GM04503 (cell line): ENCODE measurements around the gene KRTAP10-6.
"Not testable (repeated sequence)": the region's sequence is repeated elsewhere in the genome, so short reads cannot be mapped to it uniquely, and the experiment has no call there.

Experiments
- DNase-seq: peaks from one replicate; pipeline ENCODE4 v3.0.0-alpha.2; 2012; ENCODE audit warnings: low read depth

The KRTAP10-6 gene

DNA sequence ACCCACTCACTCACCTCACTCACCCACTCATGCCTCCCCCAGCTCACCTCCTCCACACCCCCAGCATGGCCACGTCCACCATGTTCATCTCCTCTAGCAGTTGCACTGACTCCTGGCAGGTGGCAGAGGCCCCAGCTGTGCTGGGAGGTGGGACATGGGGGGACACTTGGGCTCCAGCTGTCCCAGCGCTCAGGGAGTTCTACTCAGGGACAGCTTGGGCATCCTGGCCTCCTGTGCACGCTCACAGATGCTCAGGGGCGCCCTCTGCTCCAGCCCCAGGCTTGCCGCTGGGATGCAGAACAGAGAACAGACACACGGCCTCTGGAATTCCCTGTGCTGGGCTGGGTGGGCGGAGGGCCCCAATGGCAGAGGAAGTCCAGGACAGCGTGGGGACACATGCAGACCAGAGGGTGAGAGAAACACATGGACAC, 24.8 kb upstream of the KRTAP10-6 start:
- no peak for DNase-seq

DNA sequence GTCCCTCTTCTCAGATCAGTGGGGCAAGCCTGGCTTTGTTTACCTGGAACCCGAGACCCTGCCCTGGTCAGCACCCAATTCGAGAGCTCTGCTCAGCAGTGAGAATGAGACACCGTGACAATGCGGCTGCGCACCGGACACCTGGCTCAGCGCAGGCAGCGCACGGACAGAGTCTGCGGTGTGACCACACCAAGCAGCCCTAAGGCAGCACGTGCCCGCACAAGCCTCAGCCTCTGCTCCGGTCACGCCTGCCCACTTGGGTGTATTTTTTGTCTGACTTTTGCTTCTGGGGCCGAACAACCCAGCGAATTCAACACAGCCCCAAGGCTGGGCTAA, 24.3 kb upstream of the KRTAP10-6 start:
- DNase-seq = no peak

DNA sequence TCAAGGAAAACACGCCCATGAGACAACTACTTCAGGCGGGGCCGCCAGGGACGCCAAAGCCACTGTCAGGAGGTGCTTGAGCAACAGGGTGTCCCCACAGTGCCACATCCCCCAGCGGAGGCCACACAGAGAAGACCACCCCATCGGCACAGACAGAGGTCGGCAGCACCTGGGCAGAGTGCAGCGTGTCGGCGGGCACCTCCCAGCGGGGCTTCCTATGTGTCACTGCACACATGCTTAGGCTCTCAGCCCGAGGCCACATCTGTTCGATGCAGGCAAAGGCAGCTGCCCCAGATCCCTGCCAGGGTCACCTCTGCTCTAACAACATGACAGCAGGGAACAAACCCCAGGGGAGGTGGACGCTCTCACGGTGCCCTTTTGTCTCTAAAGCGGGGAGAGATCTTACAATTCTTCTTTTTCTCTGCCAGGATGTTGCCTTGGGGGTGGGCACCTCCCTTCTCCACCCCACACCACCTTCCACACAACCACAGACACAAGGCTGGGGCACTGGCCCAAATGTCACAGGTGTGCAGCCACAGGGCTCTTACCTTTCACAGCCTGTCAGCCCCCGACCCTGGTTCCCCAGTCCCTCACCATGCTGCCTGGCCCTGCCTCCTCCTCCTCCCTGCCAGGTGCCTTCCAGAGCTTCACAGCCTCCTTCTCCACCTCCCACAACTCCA, 23.7 kb upstream of the KRTAP10-6 start:
- no peak for DNase-seq

DNA sequence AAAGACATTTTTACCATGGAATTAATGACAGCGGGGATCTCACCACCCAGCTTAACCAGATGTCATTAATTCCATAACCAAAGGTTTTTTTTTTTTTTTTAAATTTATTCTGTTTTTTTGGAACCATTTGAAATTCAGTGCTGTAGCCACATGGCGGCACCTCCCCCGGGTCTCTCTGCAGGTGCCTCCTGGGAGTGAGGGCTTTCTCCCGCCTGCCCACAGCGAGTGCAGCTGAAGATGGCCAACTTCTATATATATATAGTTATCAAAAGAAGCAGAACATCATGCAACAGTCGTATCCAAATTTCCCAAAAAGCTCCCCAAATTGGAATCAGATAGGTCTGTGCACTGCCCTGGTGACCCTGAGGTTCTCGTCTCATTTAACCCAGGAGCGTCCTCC, 23.2 kb upstream of the KRTAP10-6 start:
- DNase-seq = no peak

DNA sequence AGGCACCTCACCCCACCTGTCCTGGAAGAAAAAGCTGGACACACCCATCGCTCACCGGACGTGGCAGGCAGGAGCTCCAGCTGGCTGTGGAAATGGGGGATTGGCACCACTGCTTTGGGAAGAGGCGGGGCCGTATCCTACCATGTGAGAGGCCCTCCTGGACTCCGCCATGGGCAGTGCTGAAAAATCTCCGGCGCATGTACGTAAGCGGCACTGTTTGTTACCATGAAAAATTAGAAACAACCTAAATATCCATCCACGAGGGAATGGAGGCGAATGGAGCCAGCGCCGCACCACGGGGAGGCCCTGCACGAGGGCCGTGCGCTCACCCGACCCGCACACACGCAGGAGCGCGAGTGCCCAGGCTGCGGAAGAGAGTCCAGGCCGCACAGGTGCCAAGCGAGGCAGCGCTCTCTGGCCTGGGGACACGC, 22.7 kb upstream of the KRTAP10-6 start:
- no peak for DNase-seq

DNA sequence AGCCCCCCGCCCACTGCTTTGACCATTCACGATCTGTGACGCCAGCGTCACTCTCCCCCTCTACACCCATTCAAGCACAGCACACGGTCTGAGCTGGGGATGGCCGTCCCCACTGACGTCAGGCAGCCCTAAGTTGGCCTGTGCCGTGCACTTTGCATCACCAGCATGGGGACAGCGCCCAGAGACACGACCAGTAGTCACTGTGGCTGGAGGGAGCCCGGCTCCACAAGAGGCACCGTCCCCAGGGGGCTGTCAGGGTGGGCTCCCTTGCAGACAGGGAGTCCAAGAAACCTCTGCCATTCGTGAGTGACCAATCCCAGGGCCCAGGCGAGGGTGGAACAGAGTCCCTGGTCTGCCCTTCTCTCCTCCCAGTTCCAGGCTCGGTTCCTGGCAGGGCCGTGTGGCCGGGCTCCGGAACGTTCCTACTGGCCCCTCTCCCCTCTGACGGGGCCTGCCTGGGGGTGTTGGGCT, 21.9 kb upstream of the KRTAP10-6 start:
- no peak for DNase-seq

DNA sequence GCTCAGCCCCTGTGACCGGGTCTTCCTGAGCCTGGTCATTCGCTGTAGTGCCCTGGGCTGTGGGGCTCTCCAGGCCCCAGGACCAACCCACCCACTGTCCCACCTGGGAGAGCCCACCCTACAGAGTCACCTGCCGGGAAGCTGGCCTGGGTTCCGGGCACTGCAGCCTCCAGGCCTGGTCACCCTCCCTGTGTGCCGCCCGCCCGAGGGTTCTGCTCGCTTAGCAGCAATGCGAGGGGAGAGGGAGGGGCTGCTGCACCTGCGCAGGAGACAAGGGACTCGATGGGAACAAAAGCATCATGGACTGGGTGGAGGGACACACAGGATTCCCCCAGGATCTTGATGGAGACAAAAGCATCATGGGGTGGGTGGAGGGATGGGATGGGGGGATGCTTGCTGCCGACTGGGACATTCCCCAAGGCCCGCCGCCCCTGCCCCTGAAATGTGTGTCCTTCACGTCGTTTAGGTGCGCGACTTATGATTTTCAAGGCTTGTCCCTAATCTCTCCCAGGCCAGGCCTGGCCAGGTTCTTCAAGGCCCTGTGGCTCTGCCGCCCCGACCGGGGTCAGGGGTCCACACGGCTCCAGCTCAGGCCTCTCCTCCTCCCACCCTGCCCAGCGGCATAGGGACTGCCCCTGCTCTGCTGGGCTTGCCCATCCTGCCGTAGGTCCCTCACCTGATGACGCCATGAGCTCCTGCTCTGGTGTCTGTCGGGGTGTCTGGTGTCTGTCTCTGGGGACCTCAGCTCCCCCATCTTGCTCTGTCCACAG, 21.3 kb upstream of the KRTAP10-6 start:
- no peak for DNase-seq

DNA sequence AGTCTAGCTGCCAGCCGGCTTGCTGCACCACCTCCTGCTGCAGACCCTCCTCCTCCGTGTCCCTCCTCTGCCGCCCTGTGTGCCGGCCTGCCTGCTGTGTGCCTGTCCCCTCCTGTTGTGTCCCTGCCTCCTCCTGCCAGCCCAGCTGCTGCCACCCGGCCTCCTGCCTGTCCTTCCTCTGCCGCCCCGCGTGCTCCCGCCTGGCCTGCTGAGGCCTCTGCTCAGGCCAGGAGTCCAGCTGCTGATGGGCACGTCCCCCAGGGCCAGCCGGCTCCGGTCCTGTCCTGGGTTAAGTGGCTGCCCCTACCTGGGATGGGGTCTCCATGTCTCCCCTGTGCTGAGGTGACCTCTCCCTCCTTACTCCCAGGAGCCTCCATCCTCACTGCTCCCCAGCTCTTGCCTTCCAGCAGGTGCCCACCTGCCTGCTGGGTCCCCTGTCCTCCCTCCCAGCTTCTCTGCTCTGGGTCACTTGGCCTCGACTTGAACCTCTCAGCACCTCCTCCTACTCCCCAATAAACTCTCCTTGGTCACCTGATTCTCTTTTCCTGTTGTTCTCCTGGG, 20.4 kb upstream of the KRTAP10-6 start:
- DNase-seq = no peak

DNA sequence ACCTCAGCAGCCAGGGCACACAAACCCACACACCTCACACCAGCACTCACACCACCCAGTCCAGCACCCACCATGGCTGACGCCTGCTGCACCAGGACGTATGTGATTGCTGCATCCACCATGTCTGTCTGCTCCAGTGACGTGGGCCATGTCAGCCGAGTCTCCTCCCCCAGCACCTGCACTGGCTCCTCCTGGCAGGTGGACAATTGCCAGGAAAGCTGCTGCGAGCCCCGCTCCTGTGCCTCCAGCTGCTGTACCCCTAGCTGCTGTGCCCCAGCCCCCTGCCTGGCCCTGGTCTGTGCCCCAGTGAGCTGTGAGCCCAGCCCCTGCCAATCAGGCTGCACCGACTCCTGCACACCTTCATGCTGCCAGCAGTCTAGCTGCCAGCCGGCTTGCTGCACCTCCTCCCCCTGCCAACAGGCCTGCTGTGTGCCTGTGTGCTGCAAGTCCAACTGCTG, 19.8 kb upstream of the KRTAP10-6 start, which contains the start of gene KRTAP10-8:
KRTAP10-8 (plus strand) TSS at position 51 of the 458 bp plus-strand sequence; CDS start at position 73, 22 bp downstream.
- DNase-seq = no peak

DNA sequence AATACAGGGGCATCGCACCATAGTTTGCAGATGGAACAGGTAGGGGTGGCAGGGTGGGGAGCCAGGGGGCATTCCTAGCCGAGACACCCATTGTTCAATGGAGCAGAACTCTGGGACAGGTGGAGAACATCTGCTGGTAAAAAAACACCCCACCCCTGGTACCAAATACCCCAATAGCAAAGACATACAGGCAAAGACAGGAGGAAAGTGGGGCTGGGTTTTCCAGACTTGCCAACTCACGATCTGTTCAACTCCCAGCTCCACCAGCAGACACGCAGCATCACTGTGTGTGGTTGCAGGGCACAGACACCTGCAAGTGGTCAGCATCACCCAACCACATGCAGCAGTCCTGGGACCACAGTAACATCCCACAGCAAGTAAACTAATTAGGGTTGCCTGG, 19.2 kb upstream of the KRTAP10-6 start:
- no peak for DNase-seq

DNA sequence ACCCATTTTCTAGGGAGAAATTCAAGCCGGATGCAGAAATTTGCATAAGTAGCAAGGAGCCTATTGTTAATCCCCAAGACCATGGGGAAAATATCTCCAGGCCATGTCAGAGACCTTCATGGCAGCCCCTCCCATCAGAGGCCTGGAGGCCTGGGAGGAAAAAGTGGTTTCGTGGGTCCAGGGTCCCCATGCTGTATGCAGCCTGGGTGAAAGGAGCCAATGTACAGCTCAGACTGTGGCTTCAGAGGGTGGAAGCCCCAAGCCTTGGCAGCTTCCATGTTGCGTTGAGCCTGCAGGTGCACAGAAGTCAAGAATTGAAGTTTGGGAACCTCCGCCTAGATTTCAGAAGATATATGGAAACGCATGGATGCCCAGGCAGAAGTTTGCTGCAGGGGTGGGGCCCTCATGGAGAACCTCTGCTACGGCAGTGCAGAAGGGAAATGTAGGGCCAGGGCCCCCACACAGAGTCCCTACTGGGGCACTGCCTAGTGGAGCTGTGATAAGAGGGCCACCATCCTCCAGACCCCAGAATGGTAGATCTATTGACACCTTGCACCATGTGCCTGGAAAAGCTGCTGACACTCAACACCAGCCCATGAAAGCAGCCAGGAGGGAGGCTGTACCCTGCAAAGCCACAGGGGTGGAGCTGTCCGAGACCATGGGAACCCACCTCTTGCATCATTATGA, 18.0 kb upstream of the KRTAP10-6 start:
- DNase-seq = not testable (repeated sequence)

DNA sequence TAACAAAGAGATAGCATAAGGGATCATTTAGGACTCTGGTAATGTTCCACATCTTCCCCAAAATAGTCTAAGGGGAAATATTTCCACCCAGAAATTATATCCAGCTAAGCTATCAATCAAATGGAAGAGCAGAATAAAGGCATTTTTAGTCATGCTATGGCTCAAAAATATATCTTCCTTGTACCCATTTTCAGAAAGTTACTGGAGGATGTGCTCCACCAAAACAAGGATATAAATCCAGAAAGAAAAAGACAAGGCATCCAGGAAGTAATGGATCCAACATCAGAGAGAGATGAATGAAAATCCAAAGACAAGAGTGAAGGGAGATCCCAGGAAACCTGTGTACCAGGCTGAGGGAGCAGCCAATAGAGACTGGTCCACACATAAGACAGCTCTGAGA, 16.9 kb upstream of the KRTAP10-6 start:
- DNase-seq = no peak

DNA sequence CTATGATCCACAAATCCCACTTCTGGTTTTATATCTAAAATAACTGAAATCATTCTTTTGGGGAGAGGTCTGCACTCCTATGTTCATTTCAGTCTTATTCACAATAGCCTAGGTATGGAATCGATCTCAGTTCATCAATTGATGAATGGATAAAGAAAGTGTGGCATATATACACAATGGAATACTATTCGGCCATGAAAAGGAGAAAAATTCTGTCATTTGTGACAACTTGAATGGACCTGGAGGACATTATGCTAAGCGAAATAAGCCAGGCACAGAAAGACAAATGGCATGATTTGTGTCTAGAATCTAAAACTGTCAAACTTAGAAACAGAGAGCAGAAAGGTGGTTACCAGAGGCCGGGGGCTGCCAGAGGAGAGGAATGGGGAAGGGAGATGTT, 14.2 kb upstream of the KRTAP10-6 start:
- DNase-seq = no peak

DNA sequence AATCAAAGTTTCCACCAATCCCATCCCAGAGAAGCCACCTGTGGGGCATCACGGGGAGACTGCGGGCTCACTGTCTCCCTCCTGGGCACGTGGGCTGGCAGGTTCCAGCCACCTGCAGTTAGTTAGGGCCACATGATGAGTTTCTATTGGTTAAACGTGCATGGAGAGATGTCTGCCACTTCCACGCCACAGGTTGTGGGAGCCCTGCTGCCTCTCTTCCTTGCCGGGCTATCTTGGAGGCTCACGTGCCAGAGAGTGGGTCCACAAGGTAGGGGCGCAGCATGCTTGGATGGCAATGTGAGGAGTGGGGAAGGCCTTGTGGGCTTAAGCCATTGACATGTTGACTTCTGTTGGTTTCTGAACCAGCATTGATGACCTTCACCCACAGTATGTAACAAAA, 11.6 kb upstream of the KRTAP10-6 start:
- no peak for DNase-seq

DNA sequence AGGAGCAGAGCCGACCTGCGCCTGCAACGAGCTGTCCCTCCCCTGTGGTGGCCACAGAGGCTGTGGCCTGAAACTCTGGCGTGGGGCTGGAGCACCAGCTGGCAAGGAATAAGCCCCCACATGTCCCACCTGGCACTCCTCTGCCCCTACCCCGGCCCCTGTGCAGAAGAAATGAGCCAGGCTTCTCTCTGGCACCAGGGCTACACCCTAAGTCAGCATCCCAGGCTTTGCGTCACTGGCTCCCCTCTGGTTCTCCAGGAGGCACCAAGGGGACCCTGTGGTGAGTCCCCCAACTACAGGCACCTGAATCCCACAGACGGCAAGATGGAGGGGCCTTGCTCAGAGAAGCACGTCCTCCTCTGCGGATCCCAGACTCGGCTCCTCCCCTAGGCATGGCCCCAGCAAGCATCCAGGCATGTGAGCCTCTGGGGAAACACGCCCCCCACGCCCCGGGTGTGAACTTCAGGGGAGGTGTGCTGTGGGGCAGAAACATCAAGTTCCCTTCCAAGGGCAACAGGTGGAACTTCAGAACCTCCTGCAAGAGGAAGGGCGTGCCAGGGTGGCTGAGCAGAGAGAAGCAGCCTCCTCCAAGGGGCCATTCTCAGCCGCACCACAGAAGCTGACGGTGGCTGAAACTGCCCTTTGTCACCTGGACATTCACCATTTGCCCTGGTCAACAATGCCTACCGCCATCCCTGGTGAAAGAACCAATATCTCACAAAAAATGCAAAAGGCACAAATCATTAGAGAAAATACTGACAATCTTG, 11.0 kb upstream of the KRTAP10-6 start:
- no peak for DNase-seq

DNA sequence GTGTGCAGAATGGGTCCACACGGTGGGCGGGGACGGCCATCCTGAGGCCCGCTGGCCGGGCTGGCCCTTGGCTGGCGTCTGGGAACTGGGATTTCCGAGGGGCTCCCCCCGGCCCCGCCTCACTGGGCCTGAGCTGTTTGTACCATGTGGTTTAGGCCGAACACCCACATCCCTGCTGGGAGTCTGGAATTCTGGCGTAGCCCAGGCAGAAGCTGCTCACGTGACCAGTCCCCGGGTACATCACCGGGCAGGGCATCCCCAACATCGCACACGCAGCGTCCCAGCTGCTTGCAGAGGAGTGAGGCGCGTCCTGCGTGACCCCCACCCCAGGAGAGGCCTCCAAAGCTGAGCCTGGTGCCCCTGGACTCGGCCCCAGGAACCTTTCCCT, 10.2 kb upstream of the KRTAP10-6 start:
- DNase-seq = no peak

DNA sequence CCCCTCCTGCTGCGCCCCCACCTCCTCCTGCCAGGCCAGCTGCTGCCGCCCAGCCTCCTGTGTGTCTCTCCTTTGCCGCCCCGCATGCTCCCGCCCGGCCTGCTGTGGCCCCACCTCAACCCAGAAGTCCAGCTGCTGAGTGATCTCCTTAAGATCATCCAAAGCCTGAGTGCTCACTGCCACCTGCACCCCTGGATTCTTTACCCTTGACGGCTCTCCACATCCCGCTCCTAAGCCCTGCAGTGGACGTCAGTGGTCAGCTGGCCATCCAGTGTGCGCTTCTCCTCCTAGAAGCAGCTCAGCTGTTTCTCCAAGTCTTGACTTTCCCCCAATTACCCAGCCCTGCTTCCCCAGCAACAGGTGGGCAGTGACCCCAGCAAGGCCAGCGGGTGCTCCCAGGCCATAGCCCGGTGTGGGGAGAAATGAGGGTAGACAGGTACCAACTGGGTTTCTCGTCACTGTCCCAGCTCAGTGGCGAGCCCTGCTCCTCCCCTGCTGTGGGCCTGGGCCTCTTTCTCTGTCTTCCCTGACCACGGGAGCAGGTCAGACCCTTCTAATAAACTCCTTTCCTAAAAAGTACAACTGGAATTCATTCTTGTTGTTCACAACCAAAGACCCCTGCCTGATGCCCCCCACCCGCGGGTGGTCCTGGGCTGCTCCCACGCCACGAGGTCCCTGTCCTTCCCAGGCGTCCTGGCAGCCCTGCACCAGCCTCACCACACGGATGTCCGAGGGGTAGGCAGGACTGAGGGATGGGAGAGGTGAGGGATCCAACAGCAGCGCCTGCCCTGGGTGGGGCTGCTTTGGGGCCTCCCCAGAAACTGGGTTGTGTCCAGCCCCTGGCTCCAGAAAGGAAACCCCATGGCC, 9.5 kb upstream of the KRTAP10-6 start:
- DNase-seq = no peak

DNA sequence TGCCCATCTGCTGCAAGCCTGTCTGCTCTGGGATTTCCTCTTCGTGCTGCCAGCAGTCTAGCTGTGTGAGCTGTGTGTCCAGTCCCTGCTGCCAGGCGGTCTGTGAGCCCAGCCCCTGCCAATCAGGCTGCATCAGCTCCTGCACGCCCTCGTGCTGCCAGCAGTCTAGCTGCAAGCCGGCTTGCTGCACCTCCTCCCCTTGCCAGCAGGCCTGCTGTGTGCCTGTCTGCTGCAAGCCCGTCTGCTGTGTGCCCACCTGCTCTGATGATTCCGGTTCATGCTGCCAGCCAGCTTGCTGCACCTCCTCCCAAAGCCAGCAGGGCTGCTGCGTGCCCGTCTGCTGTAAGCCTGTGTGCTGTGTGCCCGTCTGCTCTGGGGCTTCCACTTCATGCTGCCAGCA, 8.8 kb upstream of the KRTAP10-6 start:
- DNase-seq = not testable (repeated sequence)

DNA sequence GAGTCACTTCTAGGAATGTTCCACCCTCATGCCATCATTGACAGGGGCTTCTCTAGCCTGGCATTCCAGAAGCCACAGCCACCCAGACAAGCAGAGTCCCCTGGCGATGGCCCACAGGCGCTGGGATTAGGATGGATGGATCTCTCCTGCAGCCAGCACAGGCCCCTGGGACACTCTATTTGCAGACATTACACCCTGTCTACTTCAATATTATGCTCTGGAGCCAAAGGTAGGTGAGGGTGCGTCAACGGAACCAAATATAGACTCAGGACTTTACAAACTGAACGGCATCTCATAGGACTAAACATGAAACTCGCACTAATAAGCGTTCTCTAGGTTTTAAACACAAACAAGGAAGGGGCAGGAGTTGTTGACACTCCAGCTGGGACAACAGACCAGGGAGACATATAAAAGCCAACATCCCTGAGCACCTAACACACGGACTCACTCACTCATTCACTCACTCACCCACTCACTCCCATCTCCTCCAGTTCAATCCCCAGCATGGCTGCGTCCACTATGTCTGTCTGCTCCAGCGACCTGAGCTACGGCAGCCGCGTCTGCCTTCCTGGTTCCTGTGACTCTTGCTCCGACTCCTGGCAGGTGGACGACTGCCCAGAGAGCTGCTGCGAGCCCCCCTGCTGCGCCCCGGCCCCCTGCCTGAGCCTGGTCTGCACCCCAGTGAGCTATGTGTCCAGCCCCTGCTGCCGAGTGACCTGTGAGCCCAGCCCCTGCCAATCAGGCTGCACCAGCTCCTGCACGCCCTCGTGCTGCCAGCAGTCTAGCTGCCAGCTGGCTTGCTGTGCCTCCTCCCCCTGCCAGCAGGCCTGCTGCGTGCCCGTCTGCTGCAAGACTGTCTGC, 8.0 kb upstream of the KRTAP10-6 start, which contains the start of gene KRTAP10-7:
KRTAP10-7 (plus strand) TSS at position 480 of the 861 bp plus-strand sequence; CDS start at position 505, 25 bp downstream.
- not testable (repeated sequence) for DNase-seq
